NCI-H187 treated with DMSO at 0.1 percent for 48 hours (cell line): ENCODE results near the gene GMNC.

Experiments
- DNase-seq: peaks from one replicate; lab custom pipeline; 2025; lab: John Stamatoyannopoulos, UW

The GMNC gene

DNA sequence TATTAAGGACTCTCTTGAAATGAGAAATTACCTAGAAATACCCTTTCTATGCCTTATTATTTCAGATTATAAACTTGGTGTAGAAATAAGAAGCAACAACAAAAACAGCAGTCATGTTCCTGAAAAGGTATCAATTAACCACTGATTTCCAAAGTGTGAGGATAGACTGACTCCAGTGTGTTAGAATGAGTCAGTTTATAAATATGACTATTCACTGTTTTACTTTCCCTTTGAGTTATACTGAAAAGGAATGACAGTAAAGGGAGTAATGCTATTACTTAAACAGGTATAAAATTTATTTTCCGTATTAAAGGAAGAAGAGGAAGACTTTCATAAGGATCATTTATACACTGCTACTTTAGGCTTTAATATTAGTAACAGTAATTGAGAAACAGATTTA is 12.9 kb downstream of the GMNC start:
- DNase-seq = no peak

DNA sequence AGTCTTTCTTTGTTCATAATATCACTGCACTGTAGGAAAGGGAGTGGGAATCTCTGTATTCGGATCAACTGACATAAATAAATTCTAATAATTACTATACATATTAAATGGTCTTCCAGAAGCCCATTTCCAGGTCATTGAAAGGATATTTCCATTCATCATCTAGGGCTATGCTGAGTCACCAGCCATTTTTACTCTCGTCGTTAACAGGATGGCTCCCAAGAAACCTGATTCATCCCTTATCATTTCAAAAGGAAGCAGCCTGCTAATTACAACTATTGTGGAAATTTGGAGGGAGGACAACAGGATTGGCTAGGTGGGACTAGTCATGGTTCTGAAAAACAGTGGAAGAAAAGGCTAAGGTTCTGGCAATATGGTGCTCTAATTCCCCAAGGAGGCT is 13.6 kb downstream of the GMNC start:
- no peak for DNase-seq

DNA sequence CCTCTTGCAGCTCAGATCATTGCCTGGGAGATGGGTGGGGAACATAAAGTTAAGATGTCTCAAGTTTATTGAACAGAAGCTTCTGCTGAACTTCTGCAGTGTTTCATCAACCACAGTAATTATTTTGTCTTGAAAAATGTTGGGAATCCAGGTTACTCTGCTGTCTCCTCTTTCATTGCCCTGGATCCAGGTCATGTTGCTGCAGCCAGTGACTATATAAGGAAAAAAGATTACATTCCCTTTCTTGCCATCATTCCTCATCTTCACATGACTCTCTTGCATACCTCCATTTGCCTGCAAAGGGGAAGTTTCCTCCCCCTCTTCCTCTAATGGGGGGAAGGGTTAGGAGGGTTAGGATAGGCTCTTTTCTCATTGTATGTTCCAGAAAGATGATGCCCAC is 15.1 kb downstream of the GMNC start:
- DNase-seq = no peak

DNA sequence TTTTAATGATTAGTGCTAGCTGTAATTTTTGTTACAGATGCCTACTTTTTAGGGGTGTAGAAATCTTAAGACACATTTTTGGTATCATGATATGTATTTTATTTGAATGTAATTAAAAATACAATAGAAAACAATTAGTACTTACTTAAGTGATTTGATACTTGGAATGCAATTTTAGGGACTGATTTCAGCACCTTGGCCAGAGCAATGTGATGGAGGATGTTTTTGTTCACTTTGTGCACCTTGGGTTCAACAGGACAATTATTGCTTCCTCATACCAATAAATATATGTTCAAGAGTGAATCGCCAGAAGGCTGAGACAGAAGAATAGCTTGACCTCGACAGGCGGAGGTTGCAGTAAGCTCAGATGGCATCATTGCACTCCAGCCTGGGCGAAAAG is 22.3 kb downstream of the GMNC start:
- DNase-seq = no peak

DNA sequence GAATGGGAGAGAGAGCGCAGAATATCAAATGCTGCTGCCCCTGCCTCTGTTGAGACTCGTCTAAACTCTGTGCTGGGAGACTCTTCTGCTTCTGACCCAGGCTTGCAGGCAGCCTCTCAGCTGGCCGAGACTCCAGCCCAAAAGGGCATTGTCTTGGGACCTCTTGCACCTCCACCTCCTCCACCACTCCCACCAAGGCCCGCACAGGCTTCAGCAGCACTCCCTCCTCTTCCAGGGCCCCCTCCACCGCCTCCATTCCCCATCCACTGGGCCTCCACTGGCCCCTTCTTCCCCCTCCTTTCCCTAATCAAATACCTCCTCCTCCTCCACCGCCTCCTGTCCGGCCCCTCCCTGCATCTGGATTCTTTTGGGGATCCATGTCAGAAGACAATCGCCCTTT is 31.3 kb downstream of the GMNC start:
- no peak for DNase-seq

DNA sequence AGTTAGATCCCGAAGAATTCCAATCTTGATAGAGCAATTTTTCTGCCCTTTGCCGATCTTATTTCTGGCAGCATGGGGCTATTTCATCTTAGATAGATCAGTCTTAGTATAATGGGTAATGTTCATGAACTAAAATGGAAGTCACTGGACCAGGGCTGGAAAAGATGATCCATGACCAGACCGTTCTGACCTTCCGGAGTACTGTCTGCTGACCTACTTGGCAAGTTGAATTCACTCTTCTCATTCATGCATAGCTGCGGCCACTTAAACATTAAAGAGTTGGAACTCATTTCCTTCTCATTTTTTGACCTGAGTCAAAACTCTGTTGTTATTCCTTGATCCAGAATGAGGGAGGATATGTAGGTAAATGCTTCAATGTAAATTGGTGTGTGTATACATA is 32.5 kb downstream of the GMNC start:
- no peak for DNase-seq

DNA sequence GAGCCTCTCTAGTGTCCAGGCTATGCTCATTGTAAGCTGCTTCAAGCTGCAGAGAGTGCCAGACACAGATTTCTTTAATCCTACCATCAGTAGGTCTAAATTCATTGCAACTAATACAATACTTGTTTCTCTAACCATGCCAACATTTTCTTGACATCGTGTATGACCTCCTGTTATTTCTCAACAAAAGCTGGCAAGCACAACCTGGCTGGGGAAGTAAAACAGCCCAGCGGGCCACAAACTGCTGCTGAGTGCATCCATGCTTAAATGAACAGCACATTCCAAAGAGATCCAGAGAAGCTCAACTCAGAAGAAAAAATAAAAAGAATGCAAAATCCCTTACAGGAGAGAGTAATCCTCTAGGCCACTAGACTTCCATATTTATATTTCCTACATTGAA is 36.5 kb downstream of the GMNC start:
- no peak for DNase-seq

DNA sequence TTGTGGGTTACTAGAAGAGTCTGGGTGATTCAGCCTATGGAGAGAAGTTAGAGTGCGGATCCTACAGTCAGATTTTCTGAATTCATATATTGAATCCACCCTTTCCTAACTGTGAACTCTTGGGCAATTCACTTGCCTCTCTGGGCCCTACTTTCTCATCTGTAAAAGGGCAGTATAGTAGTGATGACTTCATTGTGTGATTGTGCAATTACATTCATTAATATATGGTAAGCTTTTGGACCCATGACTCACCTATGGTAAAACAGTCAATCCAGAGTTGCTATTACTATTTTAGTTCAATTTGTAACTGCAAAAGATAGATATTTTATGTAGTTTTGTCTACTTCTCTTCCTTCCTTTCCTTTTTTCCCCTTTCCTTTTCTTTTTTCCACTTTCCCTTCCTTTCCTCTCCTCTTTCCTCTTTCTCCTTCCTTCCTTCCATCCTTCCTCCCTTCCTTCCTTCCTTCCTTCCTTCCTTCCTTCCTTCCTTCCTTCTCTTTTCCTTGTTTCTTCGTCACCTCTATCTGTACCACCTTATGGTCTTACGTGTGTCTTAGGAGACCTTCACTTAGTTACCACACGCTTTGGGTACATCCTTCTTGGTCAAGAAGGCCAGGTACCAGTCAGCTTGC is 37.0 kb downstream of the GMNC start:
- no peak for DNase-seq

- DNase-seq = no peak
These were observed 50.6 kb downstream of the GMNC start for GRCh38 chr3:190811775-190812480.

DNA sequence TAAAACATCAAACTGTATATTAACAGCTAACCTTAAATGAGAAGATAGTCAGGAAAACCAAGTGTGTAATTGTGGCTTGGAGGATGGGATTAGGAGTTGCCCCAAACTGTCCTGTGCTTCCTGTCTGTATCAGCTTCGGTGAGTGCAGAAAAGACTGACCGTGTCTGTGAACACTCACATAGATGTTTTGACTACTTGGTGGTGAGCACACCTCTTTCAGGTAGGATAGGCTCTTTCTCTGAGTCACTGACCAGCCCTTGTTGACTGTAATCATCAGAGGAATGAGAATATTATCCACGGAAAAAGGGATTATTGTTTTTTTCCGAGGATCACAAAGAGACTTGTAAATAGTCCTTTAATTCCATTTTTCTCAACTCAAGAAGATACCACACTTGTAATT is 51.5 kb downstream of the GMNC start:
- no peak for DNase-seq

DNA sequence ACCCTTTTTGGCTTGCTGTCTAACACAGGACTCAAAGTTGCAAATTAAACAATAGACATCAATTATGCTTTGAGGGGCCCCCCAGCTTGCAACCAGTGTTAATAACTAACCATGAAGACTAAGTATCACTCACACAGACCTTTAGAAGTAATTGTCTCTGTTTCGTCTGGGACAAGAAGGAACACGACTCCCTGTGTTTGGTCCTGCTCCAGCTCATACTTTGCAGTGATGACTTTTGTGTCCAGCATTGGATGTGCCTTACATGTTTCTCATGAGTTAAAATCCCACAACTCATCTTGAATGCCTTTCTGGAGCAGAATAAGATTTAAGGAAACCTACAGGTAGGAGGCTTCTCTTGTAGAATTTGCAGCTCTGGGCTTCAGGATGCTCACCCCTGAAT is 53.1 kb downstream of the GMNC start:
- no peak for DNase-seq

- no peak for DNase-seq
These were observed 54.6 kb downstream of the GMNC start for GRCh38 chr3:190807719-190808375.
